NCI-H1436 treated with DMSO at 0.1 percent for 48 hours (cell line): Measurements from ENCODE around the gene C6orf163.
"Not testable (repeated sequence)": the region's sequence is repeated elsewhere in the genome, so short reads cannot be mapped to it uniquely, and the experiment has no call there.

ENCODE experiments used
- DNase-seq: peaks from one replicate; lab custom pipeline; 2025; lab: John Stamatoyannopoulos, UW

C6orf163 gene

DNA sequence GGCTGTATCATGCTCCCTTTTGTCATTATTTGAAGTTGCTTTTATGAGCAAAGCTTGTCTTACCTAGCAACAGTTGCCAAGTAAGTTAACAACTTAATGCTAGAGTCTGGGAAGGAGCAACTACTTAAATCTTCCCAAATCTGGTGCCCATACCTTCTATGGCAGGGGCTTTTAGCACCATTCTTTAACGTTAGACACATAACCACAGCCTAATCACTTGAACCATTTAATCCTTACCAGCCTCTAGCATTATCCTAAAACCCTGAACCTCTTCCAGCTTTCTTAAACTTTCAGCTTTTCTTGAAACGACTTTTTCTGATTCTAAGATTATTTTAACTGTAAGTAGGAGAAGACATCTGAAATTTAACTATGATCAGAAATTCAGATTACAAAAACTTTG is at the start of gene C6orf163:
TSS of gene C6orf163 (plus strand) at position 83 of the 400 bp plus-strand sequence. CDS start at position 370, 287 bp downstream.
- no peak for DNase-seq

GRCh38 chr6:87297119-87297518 is 47.5 kb upstream of the C6orf163 start:
- DNase-seq = no peak

GRCh38 chr6:87301277-87301676 is 43.3 kb upstream of the C6orf163 start:
- DNase-seq = not testable (repeated sequence)

GRCh38 chr6:87308970-87309369 is 35.6 kb upstream of the C6orf163 start:
- DNase-seq = no peak

DNA sequence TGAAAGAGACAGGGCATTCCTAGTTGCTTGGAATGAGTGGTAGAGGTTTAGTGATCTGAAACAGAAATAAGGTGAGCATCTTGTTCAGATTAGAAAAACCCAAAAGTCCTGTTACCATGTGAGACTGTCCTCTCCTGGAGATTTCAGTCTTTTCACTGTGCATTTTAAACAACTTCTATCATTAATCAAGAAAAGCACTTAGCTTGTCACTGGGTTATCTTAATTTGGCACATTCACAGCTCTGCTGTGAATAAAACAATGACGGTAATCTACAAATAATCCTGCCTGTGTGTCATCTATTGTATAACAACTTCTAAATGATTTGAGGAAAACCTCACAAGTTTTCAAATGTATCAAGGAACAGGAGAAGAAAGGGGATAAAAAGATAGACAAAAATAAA is 31.8 kb upstream of the C6orf163 start:
- DNase-seq = no peak

GRCh38 chr6:87315071-87315470 is 29.5 kb upstream of the C6orf163 start:
- no peak for DNase-seq

- DNase-seq = no peak
These were observed 25.2 kb upstream of the C6orf163 start for GRCh38 chr6:87319271-87319987.

DNA sequence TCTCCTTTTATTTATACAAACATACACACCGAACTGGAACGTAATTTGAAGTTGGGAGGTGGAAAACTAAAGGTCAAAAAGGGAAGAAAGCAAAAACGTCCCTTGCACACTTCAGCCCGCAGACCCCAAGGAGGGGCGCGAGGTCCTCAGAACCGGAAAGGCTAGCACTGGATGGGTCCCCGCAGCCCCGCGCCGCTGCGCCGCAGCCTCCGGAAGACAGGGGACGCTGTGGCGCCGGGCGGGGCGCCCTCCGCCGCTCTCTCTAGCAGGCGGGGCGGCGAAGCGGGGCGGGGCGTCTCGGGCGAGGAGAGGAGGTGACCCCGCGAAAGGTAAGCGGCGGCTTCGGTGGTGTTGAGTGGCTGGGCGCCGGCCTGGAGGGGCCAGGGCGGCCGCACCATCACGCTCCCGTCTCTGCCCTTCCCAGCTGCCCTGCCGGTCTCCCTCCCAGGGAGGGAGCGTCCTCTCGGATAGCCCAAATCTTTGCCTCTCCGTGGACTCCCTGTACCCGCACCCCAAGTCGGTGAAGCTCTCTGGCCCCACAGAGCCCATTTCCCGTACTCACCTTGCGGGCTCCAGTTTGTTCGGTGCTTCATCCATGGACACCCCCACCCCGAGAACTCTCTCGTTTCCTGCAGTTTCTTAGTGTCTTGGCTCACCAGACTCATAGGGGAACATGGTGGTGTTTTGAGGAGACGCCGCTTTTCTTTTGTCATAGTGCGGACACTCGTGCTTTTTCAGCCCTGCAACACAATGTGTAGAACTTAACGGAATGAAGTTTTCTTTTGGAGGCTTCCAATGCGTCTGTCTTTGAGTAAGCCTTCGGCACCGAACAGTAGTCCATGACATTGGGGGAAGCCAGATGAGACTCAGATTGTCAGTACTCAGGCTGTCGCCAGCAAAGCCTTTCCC is 22.1 kb upstream of the C6orf163 start, which contains the start of gene SMIM8:
TSS of gene SMIM8 (plus strand) at position 285 of the 909 bp plus-strand sequence. CDS start 14,444 bp downstream, outside the sequence.
- DNase-seq = no peak

GRCh38 chr6:87323880-87324279 is 20.7 kb upstream of the C6orf163 start:
- DNase-seq = not testable (repeated sequence)

- no peak for DNase-seq
These were observed 13.7 kb upstream of the C6orf163 start for GRCh38 chr6:87330961-87331360.

DNA sequence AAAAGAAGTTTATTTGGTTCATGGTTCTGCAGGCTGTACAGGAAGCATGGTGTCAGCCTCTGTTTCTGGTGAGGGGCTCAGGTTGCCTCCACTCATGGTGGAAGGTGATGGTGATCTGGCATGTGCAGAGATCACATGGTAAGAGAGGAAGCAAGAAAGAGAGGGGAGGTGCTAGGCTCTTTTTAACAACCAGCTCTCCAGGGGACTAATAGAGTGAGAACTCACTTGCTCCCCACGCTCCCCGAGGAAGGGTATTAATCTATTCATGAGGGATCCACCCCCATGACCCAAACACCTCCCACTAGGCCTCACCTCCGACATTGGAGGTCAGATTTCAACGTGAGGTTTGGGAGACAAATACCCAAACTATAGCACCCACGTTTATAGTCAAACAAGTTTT is 11.6 kb upstream of the C6orf163 start:
- no peak for DNase-seq

DNA sequence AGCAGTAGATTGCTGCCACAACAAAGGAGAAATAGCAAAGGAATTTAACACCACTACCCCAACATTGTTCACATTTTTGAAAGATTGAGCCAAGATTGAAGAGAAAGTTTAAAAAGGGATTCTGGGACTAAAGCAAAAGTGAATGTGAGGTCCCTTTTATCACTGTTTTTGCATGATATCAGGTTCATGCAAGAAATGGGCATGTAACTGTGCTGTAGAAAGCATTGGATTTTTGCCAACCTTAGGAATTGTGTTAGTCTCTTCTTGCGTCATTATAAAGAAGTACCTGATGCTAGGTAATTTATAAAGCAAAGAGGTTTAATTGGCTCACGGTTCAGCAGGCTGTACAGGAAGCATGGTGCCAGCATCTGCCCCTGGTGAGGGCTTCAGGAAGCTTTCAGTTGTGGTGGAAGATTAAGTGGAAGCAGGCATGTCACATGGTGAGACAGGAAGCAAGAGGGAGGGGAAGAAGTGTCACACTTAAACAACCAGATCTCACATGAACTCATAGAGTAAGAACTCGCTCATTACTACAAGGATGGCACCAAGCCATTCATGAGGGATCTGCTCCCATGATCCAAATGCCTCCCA is 10.9 kb upstream of the C6orf163 start:
- DNase-seq = no peak

DNA sequence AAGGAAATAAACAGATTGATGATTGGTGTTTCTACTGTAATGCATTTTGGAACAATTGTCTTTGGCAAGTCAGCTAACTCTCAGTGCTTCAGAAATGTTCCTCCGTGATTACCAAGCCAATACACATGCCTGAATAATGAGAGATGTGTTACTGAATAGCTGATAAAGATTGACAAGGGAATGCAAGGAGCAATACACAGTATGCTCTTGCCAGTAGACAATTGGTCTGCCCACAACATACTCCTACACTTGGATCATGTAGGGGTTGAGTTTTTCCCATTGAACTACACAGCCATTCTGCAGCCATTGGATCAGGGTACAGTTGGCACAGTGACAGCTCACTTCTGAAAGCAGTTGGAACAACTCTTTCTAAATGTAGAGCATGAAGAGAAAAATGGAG is 9.9 kb upstream of the C6orf163 start:
- DNase-seq = no peak

DNA sequence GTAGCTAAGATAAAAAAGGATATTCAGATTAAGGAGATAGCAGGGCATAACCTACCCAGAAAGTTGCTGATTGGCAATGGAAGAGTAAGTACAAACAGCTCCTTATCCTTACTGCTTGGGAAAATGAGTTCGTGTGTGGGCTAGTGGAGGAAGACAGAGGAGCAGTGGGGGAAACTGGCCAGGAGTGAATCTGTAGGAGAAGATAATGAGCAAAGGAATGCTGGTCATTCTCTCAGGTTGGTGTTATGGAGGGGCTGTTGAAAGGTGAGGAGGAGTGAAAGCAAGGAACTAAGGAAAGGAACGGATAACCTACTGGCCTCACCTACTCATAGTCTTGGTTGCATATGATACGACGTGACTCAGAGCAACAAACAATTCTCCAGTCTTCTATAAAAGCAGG is 8.2 kb upstream of the C6orf163 start:
- DNase-seq = no peak

DNA sequence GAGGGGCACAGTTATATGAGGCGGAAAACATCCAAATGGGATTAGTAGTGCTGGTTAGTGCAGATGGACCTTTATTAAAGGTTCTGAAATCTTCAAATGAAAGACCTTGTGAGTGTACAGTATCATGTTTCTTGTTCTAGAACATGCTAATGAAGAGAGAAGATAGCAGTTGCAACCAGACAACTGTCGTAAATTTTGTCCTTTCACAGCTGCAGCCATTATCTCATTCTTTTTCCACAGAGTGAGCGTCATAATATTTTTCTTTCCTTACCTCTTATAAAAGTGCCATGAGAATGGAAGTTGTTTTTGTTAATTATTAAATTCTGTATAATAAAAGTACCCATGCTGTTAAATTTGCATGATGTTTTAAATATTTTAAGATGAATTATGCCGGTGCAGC is 4.4 kb upstream of the C6orf163 start:
- no peak for DNase-seq

- no peak for DNase-seq
These were observed 3.5 kb upstream of the C6orf163 start for GRCh38 chr6:87341158-87341557.

DNA sequence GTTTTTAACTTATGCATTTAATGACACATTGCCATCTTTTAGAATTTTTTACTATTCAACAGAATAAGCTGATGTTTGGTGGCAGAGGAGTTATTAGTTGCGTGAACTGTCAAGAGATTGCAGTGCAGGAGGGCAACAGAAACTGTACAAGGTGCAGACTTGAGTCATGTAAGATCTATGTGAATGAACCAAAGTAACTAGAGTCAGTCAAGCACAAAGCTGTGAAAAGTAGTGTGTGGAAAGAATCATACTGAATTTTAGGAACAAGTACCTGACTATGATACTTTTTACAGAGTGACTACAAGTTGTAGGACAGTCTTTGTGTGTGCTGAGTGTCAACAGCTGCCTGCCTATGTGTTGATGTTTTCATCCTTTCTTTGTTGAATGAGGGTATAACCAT is 2.7 kb upstream of the C6orf163 start:
- no peak for DNase-seq

GRCh38 chr6:87342829-87343228 is 1.8 kb upstream of the C6orf163 start:
- no peak for DNase-seq

DNA sequence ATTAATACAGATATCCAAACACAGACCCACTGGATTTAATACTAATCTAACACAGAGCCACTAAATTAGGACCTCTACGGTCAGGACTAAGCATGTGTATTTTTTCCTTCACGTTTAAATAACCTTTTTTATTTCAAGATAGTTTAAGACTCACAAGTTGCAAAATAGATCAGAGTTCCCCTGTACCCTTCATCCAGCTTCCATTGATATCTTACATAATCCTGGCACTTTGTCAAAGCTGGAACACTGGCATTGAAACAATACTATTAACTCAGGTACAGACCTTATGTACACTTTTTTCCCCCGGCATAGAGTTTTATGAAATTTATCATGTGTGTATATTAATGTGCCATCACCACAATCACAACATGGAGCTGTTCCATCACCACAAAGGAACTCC is 2.1 kb downstream of the C6orf163 start:
- no peak for DNase-seq

DNA sequence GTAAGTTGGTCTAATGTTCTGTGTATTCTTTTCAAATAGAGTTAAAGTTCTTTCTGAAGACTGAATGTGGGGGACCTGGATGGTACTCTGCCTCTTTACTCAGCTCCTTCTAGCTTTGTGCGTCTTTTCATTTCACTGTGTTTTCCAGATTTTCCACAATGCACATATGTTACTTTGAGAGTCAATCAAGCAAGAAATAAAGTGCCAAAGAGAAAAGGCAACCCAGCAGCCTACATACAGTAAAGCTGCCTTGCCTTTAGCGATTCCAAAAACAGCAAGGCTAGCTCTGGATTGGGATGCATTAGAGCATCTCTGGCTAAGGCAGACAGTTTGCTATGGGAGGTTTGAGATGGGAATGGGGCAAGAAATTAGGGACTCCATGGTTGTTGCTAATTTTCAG is 5.3 kb downstream of the C6orf163 start:
- no peak for DNase-seq

- no peak for DNase-seq
These were observed 5.9 kb downstream of the C6orf163 start for GRCh38 chr6:87350516-87350915.

DNA sequence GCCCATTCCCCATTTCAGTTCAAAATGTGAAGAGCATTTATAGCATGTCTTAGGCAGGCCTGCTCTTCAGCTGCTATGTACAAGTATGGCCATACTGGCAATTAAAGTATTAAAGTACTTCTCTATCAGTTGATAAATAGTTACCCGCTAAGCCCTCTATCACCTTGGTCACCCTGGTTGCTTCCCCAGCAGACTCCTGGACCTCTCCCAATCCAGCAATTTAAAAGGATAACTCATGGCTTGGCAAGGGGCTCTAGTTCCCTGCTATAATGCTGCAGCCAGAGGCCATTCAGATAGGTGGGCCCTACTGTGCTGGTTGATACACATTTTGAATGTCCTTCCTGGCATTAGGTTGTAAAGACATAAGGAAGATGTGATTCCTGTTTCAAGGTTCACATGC is 7.0 kb downstream of the C6orf163 start:
- no peak for DNase-seq

DNA sequence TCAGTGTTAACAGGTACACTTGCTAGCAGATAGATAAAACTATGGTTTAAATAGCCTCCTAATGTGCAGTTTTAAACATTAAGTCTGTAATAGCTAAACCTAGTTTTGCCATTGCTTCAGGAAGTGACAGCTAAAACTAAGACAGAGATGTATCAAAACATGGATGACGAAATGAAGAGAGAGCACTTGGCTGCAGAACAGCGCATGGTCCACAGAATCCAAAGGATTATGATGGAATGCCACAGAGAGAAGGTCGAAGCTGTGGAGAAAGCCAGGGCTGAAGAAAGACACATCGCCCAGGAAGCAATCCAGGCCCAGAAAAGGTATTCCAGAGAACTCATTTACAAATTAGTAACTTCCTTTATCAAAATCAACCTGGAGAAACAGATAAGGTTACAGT is 11.6 kb downstream of the C6orf163 start:
- no peak for DNase-seq
